ENCODE measurements around the gene SHMT2. TPM values are rescaled to one million over a fixed set of nuclear protein-coding genes. Genes with fewer than 3 reads are reported as not detected.
A peak's percentile ranks its signal among the peaks of the same experiment; 100 is the strongest.

SHMT2 gene
- total and polyA plus RNA-seq, 3 donors from 2014 or later: 24.8 to 33.9 (median 25.9) TPM

DNA sequence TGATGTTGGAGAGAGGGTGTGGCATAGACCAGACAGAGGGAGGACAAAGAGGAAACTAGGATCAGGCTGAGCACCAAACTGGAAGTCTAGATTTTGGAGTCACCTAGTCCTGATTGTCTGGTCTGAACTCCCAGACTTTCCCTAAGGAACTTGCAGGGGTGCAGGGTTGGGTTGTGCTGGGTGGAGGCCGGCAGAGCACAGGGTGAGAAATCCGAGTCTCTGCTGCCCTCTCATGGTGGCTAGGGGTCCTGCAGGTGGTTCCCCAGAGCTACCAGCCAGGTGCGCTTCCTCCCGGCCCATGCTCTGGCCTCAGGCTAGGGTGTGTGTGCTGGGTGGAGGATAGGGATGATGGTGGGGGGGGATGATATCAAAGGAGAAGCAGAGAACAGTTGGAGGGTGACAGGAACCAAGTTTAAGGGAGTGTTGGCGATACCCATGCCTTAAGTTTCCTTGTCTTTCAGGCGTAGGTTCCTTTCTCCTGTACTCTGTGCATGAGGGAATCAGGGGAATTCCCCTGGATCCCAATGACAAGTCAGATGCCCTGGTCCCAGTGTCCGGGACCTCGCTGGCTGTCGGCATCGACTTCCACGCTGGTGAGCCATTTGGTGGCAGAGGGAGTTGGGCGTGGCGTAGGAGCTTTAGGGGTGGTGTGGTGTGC lies 46.5 kb upstream of the SHMT2 start:
- Histone ChIP-seq H3K27me3 (no peaks in the 10 kb centered on the region), H3K9me3 (no peaks in the 10 kb centered on the region), H3K36me3 (ENCODE audit: low read depth, missing control alignments) (no peaks in the 10 kb centered on the region), H3K4me3 (no peak overlapping the region), H3K4me1 (peaks cover 7% of the 10 kb centered on the region), H3K27ac (no peak overlapping the region)
- intact Hi-C loops (cut with DNase I; ENCODE audit: low total_unique reads): no loop called here
- DNase-seq: peak; percentile 85
- TF ChIP-seq POLR2A (IDR thresholded peaks at IDR 0.05): no peak
- TF ChIP-seq, protein P1, sequence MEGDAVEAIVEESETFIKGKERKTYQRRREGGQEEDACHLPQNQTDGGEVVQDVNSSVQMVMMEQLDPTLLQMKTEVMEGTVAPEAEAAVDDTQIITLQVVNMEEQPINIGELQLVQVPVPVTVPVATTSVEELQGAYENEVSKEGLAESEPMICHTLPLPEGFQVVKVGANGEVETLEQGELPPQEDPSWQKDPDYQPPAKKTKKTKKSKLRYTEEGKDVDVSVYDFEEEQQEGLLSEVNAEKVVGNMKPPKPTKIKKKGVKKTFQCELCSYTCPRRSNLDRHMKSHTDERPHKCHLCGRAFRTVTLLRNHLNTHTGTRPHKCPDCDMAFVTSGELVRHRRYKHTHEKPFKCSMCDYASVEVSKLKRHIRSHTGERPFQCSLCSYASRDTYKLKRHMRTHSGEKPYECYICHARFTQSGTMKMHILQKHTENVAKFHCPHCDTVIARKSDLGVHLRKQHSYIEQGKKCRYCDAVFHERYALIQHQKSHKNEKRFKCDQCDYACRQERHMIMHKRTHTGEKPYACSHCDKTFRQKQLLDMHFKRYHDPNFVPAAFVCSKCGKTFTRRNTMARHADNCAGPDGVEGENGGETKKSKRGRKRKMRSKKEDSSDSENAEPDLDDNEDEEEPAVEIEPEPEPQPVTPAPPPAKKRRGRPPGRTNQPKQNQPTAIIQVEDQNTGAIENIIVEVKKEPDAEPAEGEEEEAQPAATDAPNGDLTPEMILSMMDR (IDR thresholded peaks at IDR 0.05): peak; percentile 87 to 91 (median 89)
- 61 to 66% methylated on average over 13 of the region's 13 CpGs for WGBS, 2 donors

DNA sequence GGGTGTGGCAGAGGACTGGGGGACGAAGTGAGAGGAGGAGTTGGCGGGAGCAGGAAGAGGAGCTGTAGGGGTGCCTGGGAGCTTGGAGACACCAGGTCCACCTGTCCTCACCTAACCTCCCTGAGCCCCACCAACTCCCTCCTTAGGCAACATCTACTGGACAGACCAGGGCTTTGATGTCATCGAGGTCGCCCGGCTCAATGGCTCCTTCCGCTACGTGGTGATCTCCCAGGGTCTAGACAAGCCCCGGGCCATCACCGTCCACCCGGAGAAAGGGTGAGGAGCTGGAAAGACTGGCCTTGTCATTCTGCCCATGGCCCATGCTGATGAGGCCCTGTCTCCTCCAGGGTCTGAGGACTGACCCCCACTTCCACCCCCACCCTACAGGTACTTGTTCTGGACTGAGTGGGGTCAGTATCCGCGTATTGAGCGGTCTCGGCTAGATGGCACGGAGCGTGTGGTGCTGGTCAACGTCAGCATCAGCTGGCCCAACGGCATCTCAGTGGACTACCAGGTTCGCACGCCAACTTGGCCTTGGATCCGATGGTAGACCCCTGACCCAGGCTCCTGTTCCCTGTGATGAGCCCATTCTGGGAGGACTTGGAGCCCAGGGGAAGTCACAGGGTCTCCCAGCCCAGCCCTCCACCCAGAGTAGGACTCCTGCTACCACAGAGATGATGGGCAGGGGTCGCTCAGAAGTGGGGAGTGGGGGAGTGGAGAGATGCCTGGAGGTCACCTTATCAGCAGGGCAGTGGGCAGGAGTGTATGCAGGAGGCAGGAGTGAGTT lies 45.4 kb upstream of the SHMT2 start:
- intact Hi-C loops (cut with DNase I; ENCODE audit: low total_unique reads): no loop called here
- DNase-seq: no peak
- no peak overlapping the region for H3K4me3 ChIP-seq
- 91 to 95% methylated on average over 18 to 22 of the region's 22 CpGs for WGBS, 2 donors
- H3K27ac ChIP-seq: no peak overlapping the region
- H3K27me3 ChIP-seq: no peaks in the 10 kb centered on the region
- peaks cover 7% of the 10 kb centered on the region for H3K4me1 ChIP-seq
- TF ChIP-seq POLR2A (IDR thresholded peaks at IDR 0.05): no peak
- TF ChIP-seq, protein P1 (IDR thresholded peaks at IDR 0.05): no peak
- H3K9me3 ChIP-seq: no peaks in the 10 kb centered on the region
- H3K36me3 ChIP-seq (ENCODE audit: low read depth, missing control alignments): no peaks in the 10 kb centered on the region

DNA sequence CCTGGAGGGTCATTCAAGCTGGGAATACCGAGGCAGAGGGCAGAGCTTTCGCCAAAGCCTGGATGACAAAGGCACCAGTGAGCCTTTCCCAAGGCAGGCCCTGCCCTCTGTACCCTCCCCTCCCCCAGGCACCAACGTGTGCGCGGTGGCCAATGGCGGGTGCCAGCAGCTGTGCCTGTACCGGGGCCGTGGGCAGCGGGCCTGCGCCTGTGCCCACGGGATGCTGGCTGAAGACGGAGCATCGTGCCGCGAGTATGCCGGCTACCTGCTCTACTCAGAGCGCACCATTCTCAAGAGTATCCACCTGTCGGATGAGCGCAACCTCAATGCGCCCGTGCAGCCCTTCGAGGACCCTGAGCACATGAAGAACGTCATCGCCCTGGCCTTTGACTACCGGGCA lies 44.1 kb upstream of the SHMT2 start:
- no peaks in the 10 kb centered on the region for H3K36me3 ChIP-seq (ENCODE audit: low read depth, missing control alignments)
- 89 to 96% methylated on average over 8 to 25 of the region's 25 CpGs for WGBS, 2 donors
- no peaks in the 10 kb centered on the region for H3K9me3 ChIP-seq
- H3K27me3 ChIP-seq: no peaks in the 10 kb centered on the region
- H3K4me3 ChIP-seq: no peak overlapping the region
- TF ChIP-seq POLR2A (IDR thresholded peaks at IDR 0.05): no peak
- TF ChIP-seq, protein P1 (IDR thresholded peaks at IDR 0.05): no peak
- intact Hi-C loops (cut with DNase I; ENCODE audit: low total_unique reads): no loop called here
- DNase-seq: no peak
- no peak overlapping the region for H3K27ac ChIP-seq
- H3K4me1 ChIP-seq: peaks cover 7% of the 10 kb centered on the region

DNA sequence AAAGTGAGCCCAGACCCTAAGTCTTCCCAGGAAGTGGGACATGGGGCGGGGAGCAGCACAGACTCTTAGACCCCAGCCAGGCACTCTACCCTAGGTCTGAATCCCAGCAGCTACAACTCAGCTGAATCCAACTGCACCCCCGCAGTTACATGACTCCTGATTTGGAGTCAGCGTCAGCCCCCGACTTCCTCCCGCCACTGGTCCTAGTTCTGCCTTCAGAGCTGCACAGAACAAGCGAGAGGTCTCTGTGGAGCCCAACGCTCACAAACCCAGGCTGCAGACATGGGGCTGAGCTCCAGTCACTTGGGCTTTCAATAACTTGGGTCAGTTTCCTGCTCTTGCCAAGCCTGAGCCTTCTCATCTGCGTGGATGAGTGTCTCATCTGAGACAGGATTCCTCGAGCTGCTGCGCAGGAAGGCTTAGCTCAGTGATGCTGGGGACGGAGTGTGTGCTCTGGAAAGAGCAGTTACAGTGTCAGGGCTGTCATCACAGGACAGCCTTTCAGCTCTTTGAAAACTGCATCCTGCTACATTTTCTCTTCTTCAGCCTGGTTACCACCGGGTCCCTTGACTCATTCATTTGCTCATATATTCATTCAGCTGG lies 43.5 kb upstream of the SHMT2 start:
- DNase-seq: no peak
- 80 to 91% methylated on average over 6 to 12 of the region's 12 CpGs for WGBS, 2 donors
- no peak overlapping the region for H3K27ac ChIP-seq
- no peaks in the 10 kb centered on the region for H3K9me3 ChIP-seq
- no peak for TF ChIP-seq POLR2A (IDR thresholded peaks at IDR 0.05)
- TF ChIP-seq, protein P1 (IDR thresholded peaks at IDR 0.05): no peak
- H3K4me3 ChIP-seq: no peak overlapping the region
- no peaks in the 10 kb centered on the region for H3K36me3 ChIP-seq (ENCODE audit: low read depth, missing control alignments)
- H3K27me3 ChIP-seq: no peaks in the 10 kb centered on the region
- H3K4me1 ChIP-seq: peaks cover 7% of the 10 kb centered on the region
- intact Hi-C loops (cut with DNase I; ENCODE audit: low total_unique reads): no loop called here
